Esophagus squamous epithelium (tissue), 4 donors: ENCODE data around the gene PQBP1.
"Not testable (repeated sequence)": the region's sequence is repeated elsewhere in the genome, so short reads cannot be mapped to it uniquely, and the experiment has no call there.

Source experiments
- CTCF ChIP-seq, 6 experiments: fragments of 450-650 bp in 4 of 6; fragments of 200-600 bp in 2 of 6; sonication (generic) in 2 of 6; IDR thresholded peaks; one replicate each; pipeline ENCODE4 v1.5.1; 2016 to 2019; ENCODE audit warnings: antibody characterized with exemption in 6 of 6, mild to moderate bottlenecking in 4 of 6, moderate library complexity in 4 of 6
- POLR2A ChIP-seq, 4 donors: fragments of 450-650 bp; IDR thresholded peaks; one replicate each; pipeline ENCODE4 v1.6.1; 2017; ENCODE audit warnings: antibody characterized with exemption in 4 of 4, mild to moderate bottlenecking in 4 of 4, moderate library complexity in 3 of 4

- not testable (repeated sequence) for TF ChIP-seq CTCF, POLR2A (IDR thresholded peaks at IDR 0.05)
These were observed 25.7 kb upstream of the PQBP1 start for GRCh38 chrX:48872017-48872416.
